Activated B cell treated with CpG ODN at 0.5 μM for 24 hours (primary cell): ENCODE data around the gene ACOT9. TPM values are rescaled to one million over a fixed set of nuclear protein-coding genes. Genes with fewer than 3 reads are reported as not detected.
"Not testable (repeated sequence)": the region's sequence is repeated elsewhere in the genome, so short reads cannot be mapped to it uniquely, and the experiment has no call there.

Experiments
- ATAC-seq: fragments of 200-7000 bp; cut with Tn5 transposase; one replicate; pipeline ENCODE4 v1.10.0; 2021; ENCODE audit warnings: low read depth, mild to moderate bottlenecking, moderate library complexity
- CTCF ChIA-PET: fragments of 350-600 bp; sonication (Branson Sonifier 250); formaldehyde crosslinking; loops from one replicate; lab custom pipeline; 2021; ENCODE audit warnings: antibody characterized with exemption; lab: Charles Lee
- POLR2A ChIA-PET: fragments of 350-600 bp; sonication (Branson Sonifier 250); formaldehyde crosslinking; loops from one replicate; lab custom pipeline; 2021; ENCODE audit warnings: antibody characterized with exemption; lab: Charles Lee
- DNase-seq: peaks from one replicate; pipeline ENCODE4 v3.0.0; 2022
- H3K27ac Mint-ChIP-seq: one replicate; pipeline ENCODE4 v1.8.0; 2020; ENCODE audit warnings: mixed read lengths
- H3K27me3 Mint-ChIP-seq: one replicate; pipeline ENCODE4 v1.8.0; 2021; ENCODE audit warnings: mixed read lengths
- H3K36me3 Mint-ChIP-seq: one replicate; pipeline ENCODE4 v1.8.0; 2021; ENCODE audit warnings: low read depth, mixed read lengths
- H3K4me1 Mint-ChIP-seq: one replicate; pipeline ENCODE4 v1.8.0; 2021; ENCODE audit warnings: mixed read lengths
- H3K4me3 Mint-ChIP-seq: one replicate; pipeline ENCODE4 v1.8.0; 2020; ENCODE audit warnings: mild to moderate bottlenecking, mixed read lengths
- H3K9me3 Mint-ChIP-seq: one replicate; pipeline ENCODE4 v1.8.0; 2020; ENCODE audit warnings: mixed read lengths
- intact Hi-C: fragments of 100-400 bp; cut with micrococcal nuclease; formaldehyde crosslinking; loops from one replicate; pipeline ENCODE4 v1.15.1; 2024
- total RNA-seq: library from RNA; stranded (reverse); gene quantifications from 2 replicates; pipeline ENCODE4 v1.2.3, GENCODE V29; 2022
- TF ChIP-seq, protein P1 (sequence below): fragments of 200-600 bp; IDR thresholded peaks from one replicate; pipeline ENCODE4 v1.8.0; 2022; ENCODE audit warnings: antibody characterized with exemption, mild to moderate bottlenecking

ACOT9 gene
- total RNA-seq, 1 donor from 2014 or later = 49.4 TPM

DNA sequence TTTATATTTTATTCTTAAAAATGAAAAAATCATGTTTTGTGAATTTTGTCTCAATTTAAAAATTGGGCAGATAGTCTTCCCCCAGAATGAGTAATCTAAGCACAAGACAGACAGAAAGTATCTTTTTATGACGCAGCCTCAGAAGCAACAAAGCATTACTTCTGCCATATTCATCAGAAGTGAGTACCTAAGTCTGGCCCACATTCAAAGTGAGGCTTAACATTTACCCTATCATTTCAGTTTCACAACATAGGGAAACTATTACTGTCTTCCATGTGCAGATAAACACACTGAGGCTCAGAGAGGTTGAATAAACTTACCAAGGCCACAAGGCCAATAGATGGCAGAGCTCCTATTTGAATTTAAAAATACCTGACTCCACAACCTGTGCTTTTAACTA is 80.2 kb downstream of the ACOT9 start:
- H3K4me3 Mint-ChIP-seq = no peak overlapping the region
- ChIA-PET POLR2A (no interaction called here), CTCF (no interaction called here)
- DNase-seq (no peak), ATAC-seq (peak; percentile 45)
- no peaks in the 10 kb centered on the region for H3K27me3 Mint-ChIP-seq
- TF ChIP-seq, protein P1, sequence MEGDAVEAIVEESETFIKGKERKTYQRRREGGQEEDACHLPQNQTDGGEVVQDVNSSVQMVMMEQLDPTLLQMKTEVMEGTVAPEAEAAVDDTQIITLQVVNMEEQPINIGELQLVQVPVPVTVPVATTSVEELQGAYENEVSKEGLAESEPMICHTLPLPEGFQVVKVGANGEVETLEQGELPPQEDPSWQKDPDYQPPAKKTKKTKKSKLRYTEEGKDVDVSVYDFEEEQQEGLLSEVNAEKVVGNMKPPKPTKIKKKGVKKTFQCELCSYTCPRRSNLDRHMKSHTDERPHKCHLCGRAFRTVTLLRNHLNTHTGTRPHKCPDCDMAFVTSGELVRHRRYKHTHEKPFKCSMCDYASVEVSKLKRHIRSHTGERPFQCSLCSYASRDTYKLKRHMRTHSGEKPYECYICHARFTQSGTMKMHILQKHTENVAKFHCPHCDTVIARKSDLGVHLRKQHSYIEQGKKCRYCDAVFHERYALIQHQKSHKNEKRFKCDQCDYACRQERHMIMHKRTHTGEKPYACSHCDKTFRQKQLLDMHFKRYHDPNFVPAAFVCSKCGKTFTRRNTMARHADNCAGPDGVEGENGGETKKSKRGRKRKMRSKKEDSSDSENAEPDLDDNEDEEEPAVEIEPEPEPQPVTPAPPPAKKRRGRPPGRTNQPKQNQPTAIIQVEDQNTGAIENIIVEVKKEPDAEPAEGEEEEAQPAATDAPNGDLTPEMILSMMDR = no peak
- peaks cover 46% of the 10 kb centered on the region for H3K4me1 Mint-ChIP-seq
- intact Hi-C loops = loop anchor here (5.0 to 10.0 kb wide), 6 partner anchors 362 to 1601 kb away; partner anchors contain the start of genes KLHL15, PDK3, POLA1 and ZFX
- H3K9me3 Mint-ChIP-seq = no peaks in the 10 kb centered on the region
- peak overlapping the region; percentile 85 for H3K27ac Mint-ChIP-seq
- no peaks in the 10 kb centered on the region for H3K36me3 Mint-ChIP-seq

DNA sequence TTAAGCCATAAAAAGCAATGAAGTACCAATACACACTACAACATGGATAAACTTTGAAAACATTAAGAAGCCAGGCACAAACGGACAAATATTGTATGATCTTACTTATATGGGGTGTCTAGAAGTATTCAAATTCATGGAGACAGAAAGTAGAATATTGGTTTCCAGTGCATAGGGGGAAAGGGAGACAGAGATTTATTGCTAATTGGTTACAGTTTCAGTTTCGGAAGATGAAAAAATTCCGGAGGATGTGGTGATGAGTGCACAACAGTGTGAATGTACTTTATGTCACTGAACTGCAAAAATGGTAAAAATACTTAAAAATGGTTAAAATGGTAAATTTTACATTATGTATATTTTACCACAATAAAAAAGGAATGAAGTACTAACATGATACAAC is 80.9 kb downstream of the ACOT9 start:
- DNase-seq (no peak), ATAC-seq (peak; percentile 33)
- H3K9me3 Mint-ChIP-seq = no peaks in the 10 kb centered on the region
- intact Hi-C loops = loop anchor here (5.0 to 10.0 kb wide), 6 partner anchors 363 to 1600 kb away; partner anchors contain the start of genes KLHL15, PDK3, POLA1 and ZFX
- H3K36me3 Mint-ChIP-seq = no peaks in the 10 kb centered on the region
- TF ChIP-seq, protein P1 = no peak
- peak overlapping the region; percentile 64 for H3K4me3 Mint-ChIP-seq
- peaks cover 45% of the 10 kb centered on the region for H3K4me1 Mint-ChIP-seq
- peak overlapping the region; percentile 85 for H3K27ac Mint-ChIP-seq
- ChIA-PET CTCF (no interaction called here), POLR2A (no interaction called here)
- no peaks in the 10 kb centered on the region for H3K27me3 Mint-ChIP-seq

DNA sequence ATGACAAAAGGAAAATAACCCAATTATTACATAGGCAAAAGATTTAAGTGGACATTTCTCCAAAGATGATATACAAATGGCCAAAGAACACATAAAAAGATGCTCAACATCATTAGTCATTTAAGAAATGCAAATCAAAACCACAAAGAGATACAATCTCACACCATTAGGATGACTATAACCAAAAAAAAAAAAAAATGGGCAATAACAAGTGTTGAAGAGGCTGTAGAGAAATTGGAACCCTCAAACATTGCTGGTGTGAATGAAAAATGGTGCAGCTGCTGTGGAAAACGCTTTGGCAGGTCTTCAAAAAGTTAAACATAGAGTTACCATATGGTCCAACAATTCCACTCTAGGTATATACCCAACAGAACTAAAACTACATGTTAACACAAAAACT is 81.4 kb downstream of the ACOT9 start:
- CTCF ChIA-PET = no interaction called here
- no peaks in the 10 kb centered on the region for H3K36me3 Mint-ChIP-seq
- peaks cover 41% of the 10 kb centered on the region for H3K4me1 Mint-ChIP-seq
- TF ChIP-seq, protein P1 = no peak
- intact Hi-C loops = loop anchor here (5.0 to 10.0 kb wide), 6 partner anchors 363 to 1599 kb away; partner anchors contain the start of genes KLHL15, PDK3, POLA1 and ZFX
- DNase-seq = no peak
- no peak for ATAC-seq
- POLR2A ChIA-PET = no interaction called here
- H3K4me3 Mint-ChIP-seq = no peak overlapping the region
- no peaks in the 10 kb centered on the region for H3K9me3 Mint-ChIP-seq
- H3K27me3 Mint-ChIP-seq = no peaks in the 10 kb centered on the region
- H3K27ac Mint-ChIP-seq = peak overlapping the region; percentile 85

DNA sequence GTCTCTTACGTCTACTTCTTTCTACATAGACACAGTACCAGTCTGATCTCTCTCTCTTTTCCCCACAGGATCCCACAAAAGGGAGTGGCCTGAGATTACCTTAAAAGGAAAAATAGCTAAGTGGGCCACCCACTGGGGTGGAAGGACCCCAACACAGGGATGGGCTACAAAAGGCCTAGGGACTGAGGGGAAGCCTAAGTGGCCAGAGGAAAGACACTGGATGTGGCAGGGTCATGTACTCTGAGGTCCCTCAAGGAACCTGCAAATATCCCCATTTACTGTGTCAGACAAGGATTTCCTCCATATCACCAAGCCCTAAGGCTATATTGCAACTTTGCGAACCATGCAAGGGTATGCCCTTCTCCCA is 82.3 kb downstream of the ACOT9 start:
- H3K27me3 Mint-ChIP-seq = no peaks in the 10 kb centered on the region
- no peak for DNase-seq
- TF ChIP-seq, protein P1 = no peak
- H3K27ac Mint-ChIP-seq = peak overlapping the region; percentile 81
- CTCF ChIA-PET = no interaction called here
- intact Hi-C loops = loop anchor here (5.0 to 10.0 kb wide), 6 partner anchors 364 to 1598 kb away; partner anchors contain the start of genes KLHL15, PDK3, POLA1 and ZFX
- ATAC-seq = no peak
- H3K4me3 Mint-ChIP-seq = no peak overlapping the region
- H3K4me1 Mint-ChIP-seq = peaks cover 36% of the 10 kb centered on the region
- H3K9me3 Mint-ChIP-seq = no peaks in the 10 kb centered on the region
- H3K36me3 Mint-ChIP-seq = no peaks in the 10 kb centered on the region
- POLR2A ChIA-PET = interaction anchor here (1.0 kb wide), 1 partner anchor 393 kb away, joined by 3 read pairs; no protein-coding TSS in a partner anchor

DNA sequence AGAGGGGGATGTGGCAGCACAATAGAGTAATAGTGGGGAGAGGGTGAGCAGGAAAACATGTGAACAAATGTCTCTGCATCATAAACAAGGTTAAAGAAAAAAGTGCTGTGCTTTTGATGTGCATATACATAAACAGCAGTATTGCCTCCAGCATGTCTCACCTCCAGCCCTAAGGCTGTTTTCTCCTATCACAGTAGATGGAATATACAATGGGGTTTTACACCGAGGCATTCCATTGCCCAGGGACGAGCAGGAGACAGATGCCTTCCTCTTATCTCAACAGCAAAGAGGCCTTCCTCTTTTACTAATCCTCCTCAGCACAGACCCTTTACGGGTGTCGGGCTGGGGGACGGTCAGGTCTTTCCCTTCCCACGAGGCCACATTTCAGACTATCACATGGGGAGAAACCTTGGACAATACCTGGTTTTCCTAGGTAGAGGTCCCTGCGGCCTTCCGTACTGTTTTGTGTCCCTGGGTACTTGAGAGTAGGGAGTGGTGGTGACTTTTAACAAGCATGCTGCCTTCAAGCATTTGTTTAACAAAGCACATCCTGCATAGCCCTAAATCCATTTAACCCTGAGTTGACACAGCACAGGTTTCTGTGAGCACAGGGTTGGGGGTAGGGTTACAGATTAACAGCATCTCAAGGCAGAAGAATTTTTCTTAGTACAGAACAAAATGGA is 82.9 kb downstream of the ACOT9 start:
- DNase-seq, H3K9me3 Mint-ChIP-seq, H3K27me3 Mint-ChIP-seq, CTCF ChIA-PET, H3K36me3 Mint-ChIP-seq, ATAC-seq: not testable (repeated sequence)
- POLR2A ChIA-PET = interaction anchor here (1.0 kb wide), 1 partner anchor 394 kb away, joined by 3 read pairs; no protein-coding TSS in a partner anchor
- Mint-ChIP-seq H3K4me1 (peaks cover 36% of the 10 kb centered on the region), H3K27ac (peak overlapping the region; percentile 81), H3K4me3 (peak overlapping the region; percentile 35)
- intact Hi-C loops = loop anchor here (5.0 to 10.0 kb wide), 6 partner anchors 365 to 1598 kb away; partner anchors contain the start of genes KLHL15, PDK3, POLA1 and ZFX
